OCI-LY7 (cell line): ENCODE data around the gene CACNB3.

Source experiments
- CTCF ChIP-seq: fragments of 200-600 bp; sonication (generic); conservative IDR thresholded peaks from 2 replicates; pipeline ENCODE4 v1.5.1; 2014; ENCODE audit warnings: mild to moderate bottlenecking, antibody characterized with exemption, low read length, moderate library complexity, mixed read lengths
- EZH2phosphoT487 ChIP-seq: fragments of 200-600 bp; sonication (generic); IDR thresholded peaks from 2 replicates; pipeline ENCODE4 v1.6.1; 2018; ENCODE audit warnings: low read depth, borderline replicate concordance, mild to moderate bottlenecking, mixed run types, antibody characterized with exemption, low read length, moderate library complexity, mixed read lengths

DNA sequence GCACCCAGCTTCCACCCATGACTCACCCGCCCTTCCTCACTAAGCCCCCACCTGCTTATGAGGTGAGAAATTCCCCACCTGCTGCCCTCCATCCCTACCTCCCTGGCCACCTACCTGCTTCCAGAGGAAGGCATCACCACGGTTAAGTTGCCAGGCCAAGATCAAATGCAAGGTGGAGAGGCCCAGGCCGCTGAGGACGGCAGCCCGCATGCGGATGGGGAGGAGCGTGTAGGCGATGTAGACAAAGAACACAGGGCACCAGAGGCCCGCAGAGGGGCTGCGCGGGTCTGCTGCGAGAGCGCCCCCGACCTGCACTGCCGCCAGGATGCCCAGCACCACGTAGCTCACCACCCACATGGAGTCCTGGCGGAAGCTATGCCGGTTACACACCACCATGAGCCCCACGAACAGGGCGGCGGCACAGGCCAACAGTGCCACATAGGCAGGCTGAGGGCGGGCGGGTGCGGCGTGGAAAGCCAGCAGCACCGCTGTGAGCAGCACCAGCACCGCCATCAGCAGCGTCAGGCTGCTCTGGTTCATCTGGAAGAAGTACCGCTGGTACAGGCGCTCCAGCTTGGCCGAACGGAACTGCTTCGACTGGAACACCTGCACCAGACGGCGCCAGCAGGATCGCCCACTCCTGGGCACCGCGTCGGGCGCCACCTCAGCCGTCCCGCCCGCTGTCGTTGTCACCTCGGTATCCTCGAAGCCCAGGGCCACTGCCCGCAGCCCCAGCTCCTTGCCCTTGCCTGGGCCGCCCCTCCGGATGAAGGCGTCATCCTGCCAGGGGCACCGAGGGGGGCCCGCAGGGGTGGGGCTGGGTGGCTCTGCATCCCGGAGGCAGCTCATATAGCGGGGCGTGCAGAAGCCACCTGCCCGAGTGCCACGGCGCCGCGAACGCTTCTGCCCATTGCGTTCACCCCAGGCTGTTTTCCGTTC is 35.6 kb upstream of the CACNB3 start:
- TF ChIP-seq CTCF (no peak), EZH2phosphoT487 (no peak)
